Natural killer cell (primary cell): Measurements from ENCODE around the gene AZIN2. TPM values are rescaled to one million over a fixed set of nuclear protein-coding genes. Genes with fewer than 3 reads are reported as not detected.

Source experiments
- ATAC-seq, 3 donors: fragments of 150-1000 bp in 2 of 3; fragments of 200-7000 bp in 1 of 3; cut with Tn5 transposase; 1 replicate in 1 of 3; 2 replicates in 2 of 3; pipeline ENCODE4 v1.10.0; 2021; ENCODE audit warnings: mild to moderate bottlenecking in 2 of 3, moderate library complexity in 2 of 3
- DNase-seq, 2 donors: peaks; one replicate each; pipeline versions ENCODE4 v3.0.0 to v3.0.0-alpha.2; 2013 to 2021; ENCODE audit warnings: mixed read lengths in 1 of 2
- H3K27ac ChIP-seq: one replicate; pipeline ENCODE4 v1.5.1; 2013; ENCODE audit warnings: mild to moderate bottlenecking, low read length
- H3K27me3 ChIP-seq: one replicate; pipeline ENCODE4 v1.6.1; 2013; ENCODE audit warnings: low read length; ENCODE audit not compliant: control insufficient read depth, insufficient read depth
- H3K36me3 ChIP-seq: one replicate; pipeline ENCODE4 v1.6.1; 2013; ENCODE audit warnings: low read length; ENCODE audit not compliant: control insufficient read depth, insufficient read depth
- H3K4me1 ChIP-seq: one replicate; pipeline ENCODE4 v1.6.1; 2013; ENCODE audit warnings: low read length; ENCODE audit not compliant: control insufficient read depth, insufficient read depth
- H3K4me3 ChIP-seq: one replicate; pipeline ENCODE4 v1.5.1; 2013; ENCODE audit warnings: low read length
- H3K9me3 ChIP-seq: one replicate; pipeline ENCODE4 v1.6.1; 2013; ENCODE audit warnings: low read length; ENCODE audit not compliant: control insufficient read depth, insufficient read depth
- H3K27ac Mint-ChIP-seq, 2 donors: one replicate each; pipeline ENCODE4 v1.8.0; 2022; ENCODE audit warnings: mild to moderate bottlenecking in 2 of 2, mixed read lengths in 2 of 2, moderate library complexity in 1 of 2
- H3K27me3 Mint-ChIP-seq, 2 donors: one replicate each; pipeline ENCODE4 v1.8.0; 2022; ENCODE audit warnings: low read depth in 2 of 2, mixed read lengths in 2 of 2
- H3K36me3 Mint-ChIP-seq: one replicate; pipeline ENCODE4 v1.8.0; 2022; ENCODE audit warnings: mixed read lengths
- H3K4me1 Mint-ChIP-seq, 2 donors: one replicate each; pipeline ENCODE4 v1.8.0; 2022; ENCODE audit warnings: mixed read lengths in 2 of 2
- H3K4me3 Mint-ChIP-seq: one replicate; pipeline ENCODE4 v1.8.0; 2022; ENCODE audit warnings: mild to moderate bottlenecking, moderate library complexity, mixed read lengths
- H3K9me3 Mint-ChIP-seq, 2 donors: one replicate each; pipeline ENCODE4 v1.8.0; 2022; ENCODE audit warnings: mixed read lengths in 2 of 2
- CTCF ChIP-seq: fragments of 200-600 bp; IDR thresholded peaks from one replicate; pipeline ENCODE4 v1.8.0; 2022; ENCODE audit warnings: antibody characterized with exemption
- WGBS: methylation state at CpG from one replicate; pipeline ENCODE4 v1.1.7; 2013; ENCODE audit warnings: missing lambda C conversion rate; ENCODE audit not compliant: insufficient coverage; 5-methylcytosine and 5-hydroxymethylcytosine counted together
- intact Hi-C: fragments of 100-400 bp; cut with micrococcal nuclease; formaldehyde crosslinking; loops from one replicate; pipeline ENCODE4 v1.14.2; 2022
- total RNA-seq, 4 donors: library from RNA; stranded (reverse); fragments of 120-200 nt in 1 of 4; gene quantifications; one replicate each; pipeline versions ENCODE4 v1.2.3 to v1.2.4, GENCODE V29; 2013 to 2022

AZIN2 gene
- total RNA-seq, 3 donors from 2014 or later (not counting 1 experiment from before 2014, with no cell fraction given) = 1.9 to 5.1 (median 4.1) TPM

DNA sequence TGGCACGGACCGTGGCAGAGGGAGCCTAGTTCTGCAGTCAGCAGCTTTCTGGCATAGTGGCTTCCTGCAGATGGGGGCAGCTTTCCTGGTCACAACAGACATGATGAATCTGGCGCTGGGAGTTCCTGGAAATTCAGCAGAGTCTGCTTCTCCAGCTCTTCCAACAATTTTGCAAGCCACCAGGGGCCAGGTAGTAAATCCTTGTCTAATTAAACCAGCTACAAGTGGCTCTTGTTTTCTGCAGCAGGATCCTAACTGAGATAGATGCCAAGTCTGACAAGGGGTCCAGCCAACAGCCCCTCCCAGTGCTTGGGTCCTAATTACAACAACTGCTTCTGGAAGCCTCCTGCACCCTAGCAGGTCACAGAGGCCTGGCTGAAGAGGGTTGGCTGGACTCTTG lies 65.0 kb downstream of the AZIN2 start:
- no peaks in the 10 kb centered on the region for H3K27me3 ChIP-seq
- ATAC-seq (no peak), DNase-seq (no peak)
- Mint-ChIP-seq H3K36me3 (no peaks in the 10 kb centered on the region), H3K27me3 (no peaks in the 10 kb centered on the region), H3K9me3 (no peaks in the 10 kb centered on the region), H3K4me3 (no peak overlapping the region), H3K27ac (no peak overlapping the region), H3K4me1 (peaks cover 0 to 4% of the 10 kb centered on the region in 2 donors)
- no peak for TF ChIP-seq CTCF
- intact Hi-C loops = no loop called here
- H3K4me3 ChIP-seq = no peak overlapping the region
- H3K9me3 ChIP-seq = no peaks in the 10 kb centered on the region
- no peak overlapping the region for H3K27ac ChIP-seq
- 77% methylated on average over 3 of the region's 3 CpGs for WGBS
- H3K4me1 ChIP-seq = no peaks in the 10 kb centered on the region
- peaks cover 16% of the 10 kb centered on the region for H3K36me3 ChIP-seq

GRCh38 chr1:33147275-33147996 lies 66.5 kb downstream of the AZIN2 start:
- Mint-ChIP-seq H3K27ac (no peak overlapping the region), H3K4me1 (no peaks in the 10 kb centered on the region), H3K27me3 (no peaks in the 10 kb centered on the region), H3K36me3 (no peaks in the 10 kb centered on the region), H3K4me3 (no peak overlapping the region), H3K9me3 (no peaks in the 10 kb centered on the region)
- no peak overlapping the region for H3K27ac ChIP-seq
- H3K4me1 ChIP-seq = no peaks in the 10 kb centered on the region
- H3K4me3 ChIP-seq = no peak overlapping the region
- 97% methylated on average over 30 of the region's 30 CpGs for WGBS
- intact Hi-C loops = no loop called here
- ATAC-seq (peak in 1 of 3 donors; percentile 16), DNase-seq (no peak)
- peaks cover 22% of the 10 kb centered on the region for H3K36me3 ChIP-seq
- TF ChIP-seq CTCF = no peak
- no peaks in the 10 kb centered on the region for H3K27me3 ChIP-seq
- no peaks in the 10 kb centered on the region for H3K9me3 ChIP-seq

- intact Hi-C loops = no loop called here
- WGBS = 64% methylated on average over 1 of the region's 3 CpGs
Measured at GRCh38 chr1:33147997-33148314, 67.0 kb downstream of the AZIN2 start.

More at GRCh38 chr1:33147997-33148314, 67.0 kb downstream of the AZIN2 start:
- Mint-ChIP-seq H3K36me3 (no peaks in the 10 kb centered on the region), H3K27me3 (no peaks in the 10 kb centered on the region), H3K4me1 (no peaks in the 10 kb centered on the region), H3K27ac (no peak overlapping the region), H3K4me3 (no peak overlapping the region), H3K9me3 (no peaks in the 10 kb centered on the region)
- peak in 1 of 2 donors; percentile 55 for DNase-seq
- H3K4me1 ChIP-seq = no peaks in the 10 kb centered on the region
- no peak overlapping the region for H3K4me3 ChIP-seq
- H3K27ac ChIP-seq = no peak overlapping the region
- TF ChIP-seq CTCF = no peak
- no peaks in the 10 kb centered on the region for H3K9me3 ChIP-seq
- peak in 1 of 3 donors; percentile 19 for ATAC-seq
- H3K27me3 ChIP-seq = no peaks in the 10 kb centered on the region
- peaks cover 22% of the 10 kb centered on the region for H3K36me3 ChIP-seq
